ENCODE measurements around the gene ZMAT3. TPM values are rescaled to one million over a fixed set of nuclear protein-coding genes. Genes with fewer than 3 reads are reported as not detected.

The ZMAT3 gene
- total RNA-seq, 8 experiments from 2014 or later = 7.0 to 62.5 (median 26.9) TPM

DNA sequence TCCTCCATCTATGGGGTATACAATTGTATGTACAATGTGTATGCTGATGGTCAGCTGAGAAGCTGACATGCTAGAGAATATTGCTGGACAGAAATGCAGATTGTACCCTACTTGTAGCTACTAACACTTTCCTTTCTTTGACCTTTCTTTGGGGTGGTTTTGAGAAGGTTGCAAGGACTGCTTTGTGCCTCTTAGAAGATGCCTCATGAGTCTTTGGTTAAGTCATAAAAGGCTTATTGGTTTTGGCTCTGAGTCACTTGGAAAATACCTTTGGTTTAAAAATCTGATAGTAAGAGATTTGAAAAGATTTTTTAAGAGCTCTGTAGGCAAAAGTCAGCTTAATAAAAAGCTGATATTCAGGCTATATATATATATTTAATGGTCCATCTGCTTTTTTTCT lies 71.5 kb downstream of the ZMAT3 start:
- ATAC-seq (replicated peaks in 6 of 8) = no peak
- Histone ChIP-seq H3K27ac (no peak overlapping the region), H3K4me3 (no peak overlapping the region), H3K4me1 (replicated peaks in 1 of 2) (no peaks in the 10 kb centered on the region)
- in situ Hi-C loops (cut with MboI; ENCODE audit: low pct_unique_long_range_greater_than_20kb in 2 of 9, low sequenced_read_pairs in 9 of 9, unreplicated experiment in 9 of 9) = loop anchor here in 5 of 9 experiments (25.0 kb wide), 2 partner anchors 312 to 562 kb away; partner anchors contain the start of genes ZNF639 (in 4 of the 5) and ACTL6A (in 1 of the 5)

DNA sequence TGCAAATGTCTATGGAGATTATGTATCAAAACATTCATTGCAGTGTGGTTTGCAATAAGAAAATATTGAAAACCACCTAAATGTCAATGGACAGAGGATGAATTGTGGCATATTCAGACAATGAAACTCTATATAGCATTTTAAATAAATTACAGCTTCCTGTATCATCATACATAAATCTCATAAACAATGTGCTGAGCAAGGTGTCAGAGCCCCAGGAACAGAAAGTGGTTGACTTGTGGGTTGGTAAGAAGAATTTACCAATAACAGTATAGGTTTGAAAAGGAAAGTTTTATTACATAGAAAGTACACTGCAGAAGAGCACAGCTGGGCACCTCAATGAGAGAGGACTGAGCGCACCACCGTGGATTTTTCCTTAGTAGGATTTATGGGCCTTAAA lies 75.2 kb downstream of the ZMAT3 start:
- H3K4me1 ChIP-seq (replicated peaks in 1 of 2) = no peaks in the 10 kb centered on the region
- 100% methylated on average over 1 to 2 of the region's 2 CpGs; no CpG with 5 or more reads in 8 of the 10 experiments for WGBS, 10 experiments
- H3K4me3 ChIP-seq = no peak overlapping the region
- no peak overlapping the region for H3K27ac ChIP-seq
- ATAC-seq (replicated peaks in 6 of 8) = no peak
- in situ Hi-C loops (cut with MboI; ENCODE audit: low pct_unique_long_range_greater_than_20kb in 2 of 9, low sequenced_read_pairs in 9 of 9, unreplicated experiment in 9 of 9) = no loop called here

- in situ Hi-C loops (cut with MboI; ENCODE audit: low pct_unique_long_range_greater_than_20kb in 2 of 9, low sequenced_read_pairs in 9 of 9, unreplicated experiment in 9 of 9) = no loop called here
- ATAC-seq (replicated peaks in 6 of 8) = no peak
- 40 to 89% (median 80%) methylated on average over 1 to 3 of the region's 3 CpGs; no CpG with 5 or more reads in 4 of the 10 experiments for WGBS, 10 experiments
- Histone ChIP-seq H3K4me1 (replicated peaks in 1 of 2) (no peaks in the 10 kb centered on the region), H3K27ac (no peak overlapping the region), H3K4me3 (no peak overlapping the region)
These were observed 81.3 kb downstream of the ZMAT3 start for GRCh38 chr3:178990293-178990692.

- WGBS, 10 experiments = 0 to 88% (median 72%) methylated on average over 1 of the region's 1 CpG; no CpG with 5 or more reads in 6 of the 10 experiments
- in situ Hi-C loops (cut with MboI; ENCODE audit: low pct_unique_long_range_greater_than_20kb in 2 of 9, low sequenced_read_pairs in 9 of 9, unreplicated experiment in 9 of 9) = no loop called here
- ATAC-seq (replicated peaks in 6 of 8) = no peak
- Histone ChIP-seq H3K4me3 (no peak overlapping the region), H3K27ac (no peak overlapping the region), H3K4me1 (replicated peaks in 1 of 2) (no peaks in the 10 kb centered on the region)
These were observed 81.8 kb downstream of the ZMAT3 start for GRCh38 chr3:178989821-178990220.

GRCh38 chr3:178987745-178988144 lies 83.9 kb downstream of the ZMAT3 start:
- Histone ChIP-seq H3K4me1 (replicated peaks in 1 of 2) (no peaks in the 10 kb centered on the region), H3K4me3 (no peak overlapping the region), H3K27ac (no peak overlapping the region)
- ATAC-seq (replicated peaks in 6 of 8) = no peak
- 50 to 100% (median 100%) methylated on average over 1 of the region's 1 CpG; no CpG with 5 or more reads in 3 of the 10 experiments for WGBS, 10 experiments
- in situ Hi-C loops (cut with MboI; ENCODE audit: low pct_unique_long_range_greater_than_20kb in 2 of 9, low sequenced_read_pairs in 9 of 9, unreplicated experiment in 9 of 9) = no loop called here

DNA sequence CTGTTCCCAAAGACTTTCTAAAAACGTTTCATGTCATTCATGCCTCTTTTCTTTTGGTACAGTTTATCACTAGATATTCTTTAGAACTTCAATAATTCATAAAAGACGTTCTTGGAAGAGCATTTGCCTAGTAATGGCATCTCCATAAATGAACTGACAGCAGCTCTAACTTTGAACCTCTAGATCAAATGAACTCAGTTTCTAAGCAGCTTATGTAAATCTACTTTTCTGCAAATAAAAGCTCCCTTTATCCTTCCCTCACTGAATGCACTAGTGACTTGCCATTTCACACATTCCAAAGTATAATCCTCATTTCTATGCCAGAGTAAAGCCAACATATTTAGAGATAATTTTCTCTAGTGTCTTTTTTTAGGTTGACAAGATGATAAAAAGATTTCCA lies 85.2 kb downstream of the ZMAT3 start:
- Histone ChIP-seq H3K4me1 (replicated peaks in 1 of 2) (no peaks in the 10 kb centered on the region), H3K4me3 (no peak overlapping the region), H3K27ac (no peak overlapping the region)
- ATAC-seq (replicated peaks in 6 of 8) = no peak
- 0 to 60% (median 17%) methylated on average over 1 to 2 of the region's 2 CpGs for WGBS, 10 experiments
- in situ Hi-C loops (cut with MboI; ENCODE audit: low pct_unique_long_range_greater_than_20kb in 2 of 9, low sequenced_read_pairs in 9 of 9, unreplicated experiment in 9 of 9) = no loop called here

DNA sequence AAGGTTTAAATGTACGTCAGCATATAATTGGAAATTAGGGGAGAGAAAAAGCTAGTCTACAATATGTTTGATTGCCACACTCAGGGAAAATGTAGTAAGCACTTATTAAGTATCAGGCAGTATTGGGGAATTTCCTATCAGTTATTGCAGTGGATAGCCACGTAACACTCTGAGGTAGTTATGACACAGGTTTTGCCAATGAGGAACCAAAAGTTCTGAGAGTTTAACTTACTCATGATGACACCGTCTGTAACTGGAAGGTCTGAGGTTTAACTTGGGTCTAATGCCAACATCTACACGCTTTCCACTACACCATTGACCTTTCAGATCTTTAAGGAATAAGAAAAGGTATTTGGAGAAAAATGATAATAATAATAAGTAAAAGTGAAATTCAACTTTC lies 89.5 kb downstream of the ZMAT3 start:
- no peak for ATAC-seq (replicated peaks in 6 of 8)
- H3K4me1 ChIP-seq (replicated peaks in 1 of 2) = no peaks in the 10 kb centered on the region
- H3K27ac ChIP-seq = no peak overlapping the region
- 48 to 100% (median 88%) methylated on average over 1 to 4 of the region's 4 CpGs; no CpG with 5 or more reads in 2 of the 10 experiments for whole genome bisulfite sequencing, 10 experiments
- no peak overlapping the region for H3K4me3 ChIP-seq
- in situ Hi-C loops (cut with MboI; ENCODE audit: low pct_unique_long_range_greater_than_20kb in 2 of 9, low sequenced_read_pairs in 9 of 9, unreplicated experiment in 9 of 9) = no loop called here

DNA sequence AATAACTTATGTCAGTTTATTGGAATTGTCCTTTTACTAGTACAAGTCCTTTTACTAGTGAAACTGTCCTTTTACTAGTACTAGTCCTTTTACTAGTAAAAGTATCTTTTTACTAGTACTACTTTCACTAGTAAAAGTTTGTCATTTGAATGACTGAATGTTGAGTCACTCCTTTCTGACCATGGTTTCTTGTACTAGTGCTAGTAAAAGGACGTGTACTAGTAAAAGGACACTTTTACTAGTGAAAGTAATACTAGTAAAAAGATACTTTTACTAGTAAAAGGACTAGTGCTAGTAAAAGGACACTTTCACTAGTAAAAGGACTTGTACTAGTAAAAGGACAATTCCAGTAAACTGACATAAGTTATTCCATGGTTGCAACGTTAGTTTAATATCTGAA lies 96.3 kb downstream of the ZMAT3 start:
- in situ Hi-C loops (cut with MboI; ENCODE audit: low pct_unique_long_range_greater_than_20kb in 2 of 9, low sequenced_read_pairs in 9 of 9, unreplicated experiment in 9 of 9) = no loop called here
- Histone ChIP-seq H3K4me3 (no peak overlapping the region), H3K4me1 (replicated peaks in 1 of 2) (no peaks in the 10 kb centered on the region), H3K27ac (no peak overlapping the region)
- no peak for ATAC-seq (replicated peaks in 6 of 8)
- 51 to 100% (median 78%) methylated on average over 1 to 2 of the region's 2 CpGs for WGBS, 10 experiments

GRCh38 chr3:178971614-178972013 lies 100.0 kb downstream of the ZMAT3 start:
- ATAC-seq (replicated peaks in 6 of 8) = peak in 2 of 8 experiments; percentile 26
- in situ Hi-C loops (cut with MboI; ENCODE audit: low pct_unique_long_range_greater_than_20kb in 2 of 9, low sequenced_read_pairs in 9 of 9, unreplicated experiment in 9 of 9) = loop anchor here in 5 of 9 experiments (25.0 kb wide), 1 partner anchor 534 kb away; no protein-coding TSS in a partner anchor
- WGBS, 10 experiments = 11 to 100% (median 67%) methylated on average over 1 of the region's 1 CpG; no CpG with 5 or more reads in 3 of the 10 experiments
- Histone ChIP-seq H3K27ac (no peak overlapping the region), H3K4me3 (no peak overlapping the region), H3K4me1 (replicated peaks in 1 of 2) (no peaks in the 10 kb centered on the region)

GRCh38 chr3:178969004-178969700 lies 102.5 kb downstream of the ZMAT3 start:
- WGBS, 10 experiments = 51 to 94% (median 78%) methylated on average over 2 to 5 of the region's 5 CpGs; no CpG with 5 or more reads in 1 of the 10 experiments
- no peak for ATAC-seq (replicated peaks in 6 of 8)
- Histone ChIP-seq H3K4me3 (no peak overlapping the region), H3K27ac (no peak overlapping the region), H3K4me1 (replicated peaks in 1 of 2) (no peaks in the 10 kb centered on the region)
- in situ Hi-C loops (cut with MboI; ENCODE audit: low pct_unique_long_range_greater_than_20kb in 2 of 9, low sequenced_read_pairs in 9 of 9, unreplicated experiment in 9 of 9) = loop anchor here in 6 of 9 experiments (10.0 to 25.0 kb wide), 2 partner anchors 532 to 534 kb away; no protein-coding TSS in a partner anchor

Other genes with a start within 250 kb of the ZMAT3 start
- gene PIK3CA, start 76.5 kb upstream of the ZMAT3 start, total RNA-seq = 10 to 100 TPM; 13.4 to 21.7 (median 16.1) TPM
- gene KCNMB3, start 179.3 kb upstream of the ZMAT3 start, total RNA-seq = 1 to 10 TPM; 1.4 to 3.4 (median 2.3) TPM

All from motor neuron (in vitro differentiated cells).